GM12878 (cell line): ENCODE results near the gene BMP2K. TPM values are rescaled to one million over a fixed set of nuclear protein-coding genes. Genes with fewer than 3 reads are reported as not detected.

Experiments used
- ATAC-seq: fragments of 200-7000 bp; cut with Tn5 transposase; 3 replicates; pipeline ENCODE4 v1.9.1; 2020; ENCODE audit warnings: mild to moderate bottlenecking, moderate library complexity
- BruUV-seq: library from RNA; stranded (reverse); fragments of 400-500 nt; replicated peaks from 2 replicates; lab custom pipeline; 2021; lab: Mats Ljungman, UMichigan
- CTCF ChIA-PET: fragments of 300-600 bp; sonication (Branson Sonifier 250); formaldehyde crosslinking; extraction: SDS; loops from one replicate; lab custom pipeline; 2021; ENCODE audit warnings: inconsistent platforms; lab: Yijun Ruan, JAX
- POLR2A ChIA-PET: fragments of 350-600 bp; formaldehyde crosslinking; extraction: SDS; loops from one replicate; lab custom pipeline; 2021; ENCODE audit warnings: inconsistent platforms; lab: Charles Lee
- RAD21 ChIA-PET: fragments of 300-600 bp; sonication (Branson Sonifier 250); formaldehyde crosslinking; loops from one replicate; lab custom pipeline; 2023; ENCODE audit warnings: antibody characterized with exemption; ENCODE audit not compliant: unreplicated experiment; lab: Charles Lee
- SMC1A ChIA-PET: fragments of 300-600 bp; sonication (Branson Sonifier 250); formaldehyde crosslinking; loops from one replicate; lab custom pipeline; 2023; ENCODE audit not compliant: unreplicated experiment, uncharacterized antibody; lab: Charles Lee
- DNase-seq: peaks from one replicate; pipeline ENCODE4 v3.0.0-alpha.2; 2011; ENCODE audit warnings: low read depth, low spot score
- FAIRE-seq: peaks from 3 replicates; lab custom pipeline; 2011; peaks lifted over from hg19 to GRCh38; lab: Jason Lieb, UNC
- H2AFZ ChIP-seq: 2 replicates; pipeline ENCODE4 v1.6.0; 2011; ENCODE audit warnings: low read depth, low read length, control low read depth; ENCODE audit not compliant: control insufficient read depth
- H3K27ac ChIP-seq: 2 replicates; pipeline ENCODE4 v1.5.1; 2011; ENCODE audit warnings: control low read depth; ENCODE audit not compliant: control insufficient read depth, insufficient read depth
- H3K27me3 ChIP-seq, 2 experiments: replicated peaks in 1 of 2; 2 replicates each; pipeline versions ENCODE4 v1.6.0 to v1.6.1; 2011; ENCODE audit warnings: low read length in 1 of 2; ENCODE audit not compliant: control insufficient read depth in 2 of 2, insufficient read depth in 2 of 2
- H3K36me3 ChIP-seq, 2 experiments: 2 replicates each; pipeline ENCODE4 v1.5.1; 2011; ENCODE audit warnings: low read length in 1 of 2; ENCODE audit not compliant: control insufficient read depth in 2 of 2, insufficient read depth in 2 of 2
- H3K4me1 ChIP-seq: 2 replicates; pipeline ENCODE4 v1.6.1; 2011; ENCODE audit warnings: mild to moderate bottlenecking, low read length, moderate library complexity, mixed read lengths; ENCODE audit not compliant: control insufficient read depth, insufficient read depth
- H3K4me2 ChIP-seq: 2 replicates; pipeline ENCODE4 v1.6.0; 2011; ENCODE audit warnings: control low read depth; ENCODE audit not compliant: control insufficient read depth, insufficient read depth
- H3K4me3 ChIP-seq: fragments of 200-600 bp; sonication (generic); 2 replicates; pipeline ENCODE4 v1.5.1; 2016
- H3K79me2 ChIP-seq: 2 replicates; pipeline ENCODE4 v1.6.0; 2011; ENCODE audit warnings: low read length; ENCODE audit not compliant: control insufficient read depth, insufficient read depth
- H3K9ac ChIP-seq: 2 replicates; pipeline ENCODE4 v1.8.0; 2011; ENCODE audit warnings: low read length, control low read depth, mixed read lengths; ENCODE audit not compliant: control insufficient read depth, insufficient read depth
- H3K9me3 ChIP-seq: replicated peaks from 3 replicates; pipeline ENCODE4 v1.5.1; 2011; ENCODE audit warnings: mild to moderate bottlenecking, low read length; ENCODE audit not compliant: control insufficient read depth, insufficient read depth
- H4K20me1 ChIP-seq: 2 replicates; pipeline ENCODE4 v1.6.0; 2011; ENCODE audit not compliant: control insufficient read depth, insufficient read depth
- CBFB ChIP-seq: IDR thresholded peaks from 2 replicates; pipeline ENCODE4 v1.6.1; 2016; ENCODE audit warnings: antibody characterized with exemption, low read depth
- CBX3 ChIP-seq: fragments of 200-600 bp; sonication (generic); IDR thresholded peaks from 2 replicates; pipeline ENCODE4 v1.6.1; 2016; ENCODE audit warnings: low read depth, borderline replicate concordance
- CREM ChIP-seq: IDR thresholded peaks from 2 replicates; pipeline ENCODE4 v1.6.1; 2014; ENCODE audit warnings: antibody characterized with exemption, low read depth
- MXI1 ChIP-seq: fragments of 150-350 bp; IDR thresholded peaks from 2 replicates; pipeline ENCODE4 v1.6.1; 2011; ENCODE audit warnings: low read depth, mild to moderate bottlenecking, inconsistent platforms, low read length, improper control_type of control experiment
- MYB ChIP-seq: fragments of 150-350 bp; IDR thresholded peaks from 2 replicates; pipeline ENCODE4 v1.6.1; 2014; ENCODE audit warnings: mild to moderate bottlenecking, low read depth, low read length, borderline replicate concordance
- POLR2A ChIP-seq: IDR thresholded peaks from 2 replicates; pipeline ENCODE4 v1.6.1; 2011; ENCODE audit warnings: low read depth, mild to moderate bottlenecking, low read length
- RBBP5 ChIP-seq: fragments of 200-600 bp; sonication (generic); conservative IDR thresholded peaks from 2 replicates; pipeline ENCODE4 v1.6.1; 2016
- RUNX3 ChIP-seq: IDR thresholded peaks from 2 replicates; pipeline ENCODE4 v1.6.1; 2012; ENCODE audit warnings: low read length, inconsistent platforms
- SMAD1 ChIP-seq: fragments of 450-650 bp; IDR thresholded peaks from 2 replicates; pipeline ENCODE4 v1.6.1; 2018; ENCODE audit warnings: mild to moderate bottlenecking, low read depth; ENCODE audit not compliant: partially characterized antibody
- SREBF2 ChIP-seq: IDR thresholded peaks from 2 replicates; pipeline ENCODE4 v1.6.1; 2012; ENCODE audit warnings: mild to moderate bottlenecking, low read length
- SUZ12 ChIP-seq: fragments of 200-600 bp; sonication (generic); IDR thresholded peaks from one replicate; pipeline ENCODE4 v1.6.1; 2018; ENCODE audit warnings: antibody characterized with exemption, mild to moderate bottlenecking; ENCODE audit not compliant: unreplicated experiment
- WGBS: methylation state at CpG from one replicate; pipeline ENCODE4 v1.1.6; 2016; ENCODE audit warnings: low lambda C conversion rate; ENCODE audit not compliant: insufficient replicate concordance, insufficient coverage; ENCODE audit errors: missing lambda C conversion rate; 5-methylcytosine and 5-hydroxymethylcytosine counted together
- in situ Hi-C: fragments of 300-500 bp; cut with MboI; formaldehyde crosslinking; loops from 9 replicates; pipeline ENCODE4 v1.14.3; 2018; ENCODE audit warnings: mixed read lengths
- intact Hi-C: fragments of 100-400 bp; cut with micrococcal nuclease; formaldehyde crosslinking; loops from one replicate; pipeline ENCODE4 v1.14.2; 2022; ENCODE audit not compliant: unreplicated experiment
- polyA plus RNA-seq, 11 experiments: library from polyadenylated mRNA; depleted of rRNA in 4 of 11; unstranded in 6 of 11; stranded (reverse) in 5 of 11; fragments of >200 nt; fragmentation: Nextera tagmentation in 4 of 11; fragmentation: Illumina TruSeq in 1 of 11; extraction: Ambion mirVana in 4 of 11; extraction: Trizol in 1 of 11; gene quantifications; 1 replicate in 1 of 11; 2 replicates in 10 of 11; pipeline versions ENCODE4 v1.2.1 to v1.2.3, GENCODE V29; 2011 to 2016; ENCODE audit warnings: inconsistent platforms in 2 of 11, missing spikeins in 2 of 11, low read depth in 1 of 11
- total RNA-seq, 4 experiments: library from RNA; depleted of rRNA in 3 of 4; stranded (reverse); fragments of >200 nt in 3 of 4; fragmentation: Illumina TruSeq in 1 of 4; extraction: Trizol in 1 of 4; gene quantifications; 2 replicates each; pipeline versions ENCODE4 v1.2.1 to v1.2.3, GENCODE V29; 2013 to 2021
- TF ChIP-seq, protein P1 (sequence below): IDR thresholded peaks from 2 replicates; pipeline ENCODE4 v1.6.1; 2012; ENCODE audit warnings: improper control_type of control experiment, low read depth, low read length; ENCODE audit not compliant: insufficient replicate concordance
- TF ChIP-seq, protein P2 (sequence below): fragments of 450-650 bp; conservative IDR thresholded peaks from 2 replicates; pipeline ENCODE4 v1.6.1; 2017; ENCODE audit warnings: mild to moderate bottlenecking, moderate library complexity

Gene BMP2K
- total and polyA plus RNA-seq, 10 of the 15 experiments (the other 5 are each of a cell fraction or from before 2014, with no cell fraction given) = 3.3 to 84.6 (median 24.8) TPM

DNA sequence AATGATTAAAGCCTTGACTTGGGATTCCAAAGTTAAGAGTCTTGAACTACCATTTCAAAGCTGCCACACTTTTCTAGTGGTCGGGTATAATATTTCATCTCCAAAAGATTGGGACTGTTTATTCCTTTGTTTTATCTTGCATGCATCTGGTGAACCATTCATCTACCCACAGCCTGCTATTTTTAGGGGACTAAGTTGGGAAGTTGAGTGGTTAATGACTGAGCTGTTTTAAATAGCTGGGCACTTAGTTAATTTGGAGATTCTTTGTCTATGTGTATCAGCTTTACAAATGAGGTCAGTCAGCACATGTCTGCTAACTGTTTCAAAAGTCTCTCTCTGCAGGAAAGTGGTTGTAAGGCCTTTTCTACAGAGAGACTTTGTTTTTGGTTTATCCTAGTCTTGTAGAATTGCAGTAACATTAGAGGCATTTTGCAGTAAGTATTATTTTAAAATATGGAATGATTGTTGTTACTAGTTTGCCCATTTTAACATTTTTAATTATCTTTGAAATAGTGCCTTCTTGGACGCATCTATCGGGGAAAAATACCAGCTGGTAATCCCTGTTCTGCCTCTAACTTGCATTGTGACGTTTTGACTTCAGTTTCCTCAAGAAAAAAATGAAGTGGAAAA is 8.2 kb downstream of the BMP2K start:
- H3K79me2 ChIP-seq = peaks cover 89% of the 10 kb centered on the region
- in situ Hi-C loops = no loop called here
- FAIRE-seq = no peak
- TF ChIP-seq CBX3 (no peak), SREBF2 (no peak), CREM (no peak), RUNX3 (no peak), RBBP5 (no peak), MXI1 (no peak), SMAD1 (no peak), SUZ12 (no peak), CBFB (no peak), MYB (no peak), POLR2A (no peak)
- TF ChIP-seq, protein P1, sequence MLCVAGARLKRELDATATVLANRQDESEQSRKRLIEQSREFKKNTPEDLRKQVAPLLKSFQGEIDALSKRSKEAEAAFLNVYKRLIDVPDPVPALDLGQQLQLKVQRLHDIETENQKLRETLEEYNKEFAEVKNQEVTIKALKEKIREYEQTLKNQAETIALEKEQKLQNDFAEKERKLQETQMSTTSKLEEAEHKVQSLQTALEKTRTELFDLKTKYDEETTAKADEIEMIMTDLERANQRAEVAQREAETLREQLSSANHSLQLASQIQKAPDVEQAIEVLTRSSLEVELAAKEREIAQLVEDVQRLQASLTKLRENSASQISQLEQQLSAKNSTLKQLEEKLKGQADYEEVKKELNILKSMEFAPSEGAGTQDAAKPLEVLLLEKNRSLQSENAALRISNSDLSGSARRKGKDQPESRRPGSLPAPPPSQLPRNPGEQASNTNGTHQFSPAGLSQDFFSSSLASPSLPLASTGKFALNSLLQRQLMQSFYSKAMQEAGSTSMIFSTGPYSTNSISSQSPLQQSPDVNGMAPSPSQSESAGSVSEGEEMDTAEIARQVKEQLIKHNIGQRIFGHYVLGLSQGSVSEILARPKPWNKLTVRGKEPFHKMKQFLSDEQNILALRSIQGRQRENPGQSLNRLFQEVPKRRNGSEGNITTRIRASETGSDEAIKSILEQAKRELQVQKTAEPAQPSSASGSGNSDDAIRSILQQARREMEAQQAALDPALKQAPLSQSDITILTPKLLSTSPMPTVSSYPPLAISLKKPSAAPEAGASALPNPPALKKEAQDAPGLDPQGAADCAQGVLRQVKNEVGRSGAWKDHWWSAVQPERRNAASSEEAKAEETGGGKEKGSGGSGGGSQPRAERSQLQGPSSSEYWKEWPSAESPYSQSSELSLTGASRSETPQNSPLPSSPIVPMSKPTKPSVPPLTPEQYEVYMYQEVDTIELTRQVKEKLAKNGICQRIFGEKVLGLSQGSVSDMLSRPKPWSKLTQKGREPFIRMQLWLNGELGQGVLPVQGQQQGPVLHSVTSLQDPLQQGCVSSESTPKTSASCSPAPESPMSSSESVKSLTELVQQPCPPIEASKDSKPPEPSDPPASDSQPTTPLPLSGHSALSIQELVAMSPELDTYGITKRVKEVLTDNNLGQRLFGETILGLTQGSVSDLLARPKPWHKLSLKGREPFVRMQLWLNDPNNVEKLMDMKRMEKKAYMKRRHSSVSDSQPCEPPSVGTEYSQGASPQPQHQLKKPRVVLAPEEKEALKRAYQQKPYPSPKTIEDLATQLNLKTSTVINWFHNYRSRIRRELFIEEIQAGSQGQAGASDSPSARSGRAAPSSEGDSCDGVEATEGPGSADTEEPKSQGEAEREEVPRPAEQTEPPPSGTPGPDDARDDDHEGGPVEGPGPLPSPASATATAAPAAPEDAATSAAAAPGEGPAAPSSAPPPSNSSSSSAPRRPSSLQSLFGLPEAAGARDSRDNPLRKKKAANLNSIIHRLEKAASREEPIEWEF = no peak
- TF ChIP-seq, protein P2, sequence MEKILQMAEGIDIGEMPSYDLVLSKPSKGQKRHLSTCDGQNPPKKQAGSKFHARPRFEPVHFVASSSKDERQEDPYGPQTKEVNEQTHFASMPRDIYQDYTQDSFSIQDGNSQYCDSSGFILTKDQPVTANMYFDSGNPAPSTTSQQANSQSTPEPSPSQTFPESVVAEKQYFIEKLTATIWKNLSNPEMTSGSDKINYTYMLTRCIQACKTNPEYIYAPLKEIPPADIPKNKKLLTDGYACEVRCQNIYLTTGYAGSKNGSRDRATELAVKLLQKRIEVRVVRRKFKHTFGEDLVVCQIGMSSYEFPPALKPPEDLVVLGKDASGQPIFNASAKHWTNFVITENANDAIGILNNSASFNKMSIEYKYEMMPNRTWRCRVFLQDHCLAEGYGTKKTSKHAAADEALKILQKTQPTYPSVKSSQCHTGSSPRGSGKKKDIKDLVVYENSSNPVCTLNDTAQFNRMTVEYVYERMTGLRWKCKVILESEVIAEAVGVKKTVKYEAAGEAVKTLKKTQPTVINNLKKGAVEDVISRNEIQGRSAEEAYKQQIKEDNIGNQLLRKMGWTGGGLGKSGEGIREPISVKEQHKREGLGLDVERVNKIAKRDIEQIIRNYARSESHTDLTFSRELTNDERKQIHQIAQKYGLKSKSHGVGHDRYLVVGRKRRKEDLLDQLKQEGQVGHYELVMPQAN = no peak
- TF ChIP-seq, all 136 proteins: peak for 0
- Histone ChIP-seq H3K36me3 (peaks cover 0 to 2% of the 10 kb centered on the region in 2 experiments; a peak in 1 of 4 replicates), H3K9ac (no peak overlapping the region), H3K4me3 (no peak overlapping the region), H2AFZ (no peak overlapping the region), H3K4me1 (peaks cover 3% of the 10 kb centered on the region; the same call in 1 of the 2 replicates), H3K4me2 (peak overlapping the region; percentile 36; the same call in 1 of the 2 replicates), H4K20me1 (no peaks in the 10 kb centered on the region; the same call in 1 of the 2 replicates), H3K27me3 (no peaks in the 10 kb centered on the region), H3K27ac (no peak overlapping the region), H3K9me3 (no peaks in the 10 kb centered on the region; the same call in 2 of the 3 replicates)
- 69% methylated on average over 4 of the region's 4 CpGs for WGBS
- intact Hi-C loops = no loop called here
- DNase-seq (no peak), ATAC-seq (no peak)
- ChIA-PET POLR2A (interaction anchor here (0.5 to 1.0 kb wide), 3 partner anchors 9 to 70 kb away, joined by 3 read pairs; no protein-coding TSS in a partner anchor), SMC1A (interaction anchor here (0.7 to 2.8 kb wide), 14 partner anchors 13 to 171 kb away, joined by 3 to 16 read pairs (median 4); no protein-coding TSS in a partner anchor), RAD21 (interaction anchor here (0.8 to 7.3 kb wide), 10 partner anchors 8 to 171 kb away, joined by 3 to 49 read pairs (median 3); partner anchors contain the start of gene BMP2K), CTCF (interaction anchor here (0.6 to 1.6 kb wide), 5 partner anchors 19 to 80 kb away, joined by 3 to 6 read pairs (median 4); no protein-coding TSS in a partner anchor)
- BruUV-seq = no TSS peak
